GM18505 (cell line): ENCODE results near the gene SPECC1L.

ENCODE experiments used
- ATAC-seq: cut with Tn5 transposase; IDR thresholded peaks from one replicate; pipeline ENCODE4 v1.9.1; 2021; ENCODE audit not compliant: unreplicated experiment
- POLR2A ChIP-seq: IDR thresholded peaks from 4 replicates; pipeline ENCODE4 v1.6.1; 2011; ENCODE audit warnings: borderline replicate concordance; ENCODE audit not compliant: insufficient read depth, insufficient read length; ENCODE audit errors: extremely low read depth

SPECC1L gene

DNA sequence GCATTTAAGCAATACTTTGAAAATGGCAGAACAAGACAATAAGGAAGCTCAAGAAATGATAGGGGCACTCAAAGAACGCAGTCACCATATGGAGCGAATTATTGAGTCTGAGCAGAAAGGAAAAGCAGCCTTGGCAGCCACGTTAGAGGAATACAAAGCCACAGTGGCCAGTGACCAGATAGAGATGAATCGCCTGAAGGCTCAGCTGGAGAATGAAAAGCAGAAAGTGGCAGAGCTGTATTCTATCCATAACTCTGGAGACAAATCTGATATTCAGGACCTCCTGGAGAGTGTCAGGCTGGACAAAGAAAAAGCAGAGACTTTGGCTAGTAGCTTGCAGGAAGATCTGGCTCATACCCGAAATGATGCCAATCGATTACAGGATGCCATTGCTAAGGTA lies 51.9 kb downstream of the SPECC1L start:
- no peak for ATAC-seq
- no peak for TF ChIP-seq POLR2A

DNA sequence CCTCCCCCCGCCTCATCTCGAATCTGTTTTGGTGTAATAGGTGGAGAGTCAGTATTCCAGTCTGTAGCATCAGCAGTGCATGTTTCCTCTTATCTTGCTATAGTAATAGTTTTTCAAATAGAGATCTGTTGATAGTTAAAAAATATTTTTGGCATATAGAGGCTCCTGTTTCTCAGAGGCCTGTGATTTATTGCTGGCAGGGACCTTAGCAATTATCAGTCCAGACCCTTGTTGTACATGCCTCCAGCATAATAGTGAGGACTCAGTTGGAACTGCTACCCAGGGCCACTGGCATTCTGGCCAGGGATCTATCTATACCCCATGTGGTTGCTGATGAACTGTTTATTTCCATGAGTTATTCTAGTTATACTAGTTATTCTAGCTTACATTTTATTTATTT lies 52.6 kb downstream of the SPECC1L start:
- no peak for TF ChIP-seq POLR2A
- ATAC-seq, result no peak

DNA sequence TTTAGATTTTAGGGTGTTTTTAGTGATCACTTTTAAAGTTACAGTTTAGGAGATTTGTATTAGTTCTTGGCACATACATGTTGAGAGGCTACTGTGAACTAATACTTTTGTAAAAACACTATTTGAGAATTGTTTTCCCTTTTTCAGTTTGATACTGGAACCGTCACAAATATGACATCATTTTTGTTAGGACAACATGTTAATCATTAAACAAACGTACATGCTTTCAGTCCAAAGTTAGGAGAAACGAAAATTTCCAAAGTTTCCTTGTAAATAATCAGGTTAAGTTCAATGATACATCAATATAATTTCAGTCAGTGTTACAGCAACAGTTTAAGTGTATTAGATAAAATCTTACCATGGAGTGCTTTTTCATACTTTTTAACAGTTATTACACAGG lies 53.1 kb downstream of the SPECC1L start:
- ATAC-seq, result no peak
- no peak for TF ChIP-seq POLR2A

DNA sequence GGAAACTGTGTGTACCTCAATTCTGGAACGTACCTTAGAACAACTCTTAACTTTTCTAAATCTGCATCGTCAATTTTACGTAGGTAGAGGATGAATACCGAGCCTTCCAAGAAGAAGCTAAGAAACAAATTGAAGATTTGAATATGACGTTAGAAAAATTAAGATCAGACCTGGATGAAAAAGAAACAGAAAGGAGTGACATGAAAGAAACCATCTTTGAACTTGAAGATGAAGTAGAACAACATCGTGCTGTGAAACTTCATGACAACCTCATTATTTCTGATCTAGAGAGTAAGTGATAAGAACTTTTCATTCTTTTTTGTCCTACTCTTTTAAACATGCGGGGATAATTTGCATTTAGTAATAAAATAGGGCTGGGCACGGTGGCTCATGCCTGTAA lies 53.5 kb downstream of the SPECC1L start:
- no peak for ATAC-seq
- TF ChIP-seq POLR2A, result no peak

DNA sequence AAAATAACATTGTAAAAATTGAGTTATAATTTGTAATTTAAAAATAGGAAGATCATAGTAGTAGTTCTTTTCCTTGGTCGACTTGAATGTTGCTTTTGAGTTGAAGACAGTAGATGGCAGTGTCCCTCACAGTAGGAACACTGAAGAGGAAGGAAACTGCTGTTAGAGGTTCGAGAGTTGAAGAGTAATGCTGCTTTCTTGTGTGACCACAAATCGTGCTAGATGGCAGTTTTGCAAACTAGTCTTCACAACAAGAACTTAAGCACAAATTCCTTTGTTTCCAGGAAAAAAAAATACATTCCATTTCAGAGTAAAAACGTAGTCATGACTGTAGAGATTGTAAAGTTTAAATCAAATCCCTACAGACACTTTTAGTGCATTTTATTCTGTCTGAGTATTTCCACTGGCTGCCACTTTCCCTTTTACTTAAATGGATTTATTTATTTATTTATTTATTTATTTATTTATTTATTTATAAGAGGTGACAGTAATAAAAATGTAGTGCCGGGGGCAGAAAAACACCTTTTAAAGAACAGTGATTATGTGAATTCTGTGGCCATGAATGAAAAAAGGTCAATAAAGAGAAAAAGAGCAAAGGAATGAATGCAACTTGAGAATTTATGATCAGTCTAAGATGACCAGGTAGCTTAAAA lies 54.6 kb downstream of the SPECC1L start:
- no peak for ATAC-seq
- TF ChIP-seq POLR2A, result no peak

DNA sequence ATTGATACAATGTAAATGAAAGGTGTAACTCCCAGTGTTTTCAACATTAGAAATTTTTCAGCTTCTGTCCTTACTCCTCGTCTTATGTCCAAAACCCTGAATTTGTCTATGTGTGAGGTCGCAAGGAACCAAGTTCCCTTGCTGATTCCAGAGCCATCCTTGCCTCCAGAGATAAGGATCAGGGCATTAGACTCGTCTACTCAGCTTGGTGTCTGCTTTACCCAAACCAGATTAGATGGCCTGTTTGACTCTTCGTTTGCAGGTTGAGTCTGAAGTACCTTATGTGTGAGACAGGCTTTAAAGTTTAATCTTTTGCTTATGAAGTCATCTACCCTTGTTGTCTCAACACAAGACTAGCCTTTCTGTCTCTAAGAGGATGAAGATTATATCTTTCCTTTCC lies 55.6 kb downstream of the SPECC1L start:
- TF ChIP-seq POLR2A, result no peak
- no peak for ATAC-seq

DNA sequence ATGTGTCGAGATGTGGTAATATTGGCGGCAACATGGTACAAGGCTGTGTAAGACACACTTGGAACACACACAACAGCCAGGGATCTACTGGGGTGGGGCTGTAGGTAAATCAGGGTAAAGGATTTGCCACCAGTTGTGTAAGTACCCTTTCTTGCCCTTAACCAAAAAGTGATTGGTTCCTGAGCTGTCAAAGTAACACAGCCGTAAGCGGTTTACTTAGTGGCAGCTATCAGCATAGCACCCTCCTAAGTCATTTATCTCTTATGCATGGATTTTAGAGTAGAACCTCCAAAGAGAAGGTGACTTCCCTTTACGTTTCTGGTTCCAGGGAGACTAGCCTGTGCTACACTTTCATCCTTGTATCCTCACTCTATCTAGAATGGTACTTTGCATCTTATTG lies 57.2 kb downstream of the SPECC1L start:
- ATAC-seq, result no peak
- no peak for TF ChIP-seq POLR2A

DNA sequence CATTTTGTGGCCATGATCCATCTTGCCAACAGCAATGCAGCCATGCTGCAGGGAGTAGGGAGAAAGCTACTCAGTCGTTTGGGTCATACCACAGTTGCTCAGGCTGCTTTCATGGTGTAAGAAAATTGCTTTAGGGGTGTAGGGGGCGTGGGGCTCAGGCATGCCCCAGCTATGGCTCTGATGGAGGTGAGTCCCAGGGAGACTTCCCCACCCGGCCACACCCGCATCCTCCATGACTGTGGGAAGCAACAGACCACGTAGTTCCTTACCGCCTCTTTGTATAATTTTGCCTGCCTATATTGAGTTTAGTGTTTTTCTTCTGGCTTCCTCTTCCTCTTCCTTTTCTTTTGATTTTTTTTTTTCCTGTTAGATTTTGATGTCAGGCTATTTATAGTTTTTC lies 58.8 kb downstream of the SPECC1L start:
- ATAC-seq, result no peak
- TF ChIP-seq POLR2A, result no peak

DNA sequence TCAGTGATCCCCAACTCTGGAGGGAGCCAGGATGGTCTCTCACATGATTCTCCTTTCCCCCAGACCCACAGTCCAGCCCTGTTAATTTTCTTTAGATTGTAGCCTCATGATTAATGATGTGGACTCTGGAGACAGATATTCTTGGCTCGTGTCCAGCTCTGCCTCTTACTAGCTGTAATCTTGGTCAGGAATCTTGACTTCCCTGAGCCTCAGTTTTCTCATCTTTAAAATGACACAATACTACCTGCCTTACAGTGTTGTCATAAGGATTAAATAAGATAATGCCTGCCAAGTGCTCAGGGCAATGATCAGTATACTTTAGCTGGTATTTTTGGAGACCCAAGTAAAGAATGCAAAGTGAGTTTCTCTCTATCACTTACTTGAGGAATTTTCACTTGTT lies 60.0 kb downstream of the SPECC1L start:
- ATAC-seq, result no peak
- no peak for TF ChIP-seq POLR2A

DNA sequence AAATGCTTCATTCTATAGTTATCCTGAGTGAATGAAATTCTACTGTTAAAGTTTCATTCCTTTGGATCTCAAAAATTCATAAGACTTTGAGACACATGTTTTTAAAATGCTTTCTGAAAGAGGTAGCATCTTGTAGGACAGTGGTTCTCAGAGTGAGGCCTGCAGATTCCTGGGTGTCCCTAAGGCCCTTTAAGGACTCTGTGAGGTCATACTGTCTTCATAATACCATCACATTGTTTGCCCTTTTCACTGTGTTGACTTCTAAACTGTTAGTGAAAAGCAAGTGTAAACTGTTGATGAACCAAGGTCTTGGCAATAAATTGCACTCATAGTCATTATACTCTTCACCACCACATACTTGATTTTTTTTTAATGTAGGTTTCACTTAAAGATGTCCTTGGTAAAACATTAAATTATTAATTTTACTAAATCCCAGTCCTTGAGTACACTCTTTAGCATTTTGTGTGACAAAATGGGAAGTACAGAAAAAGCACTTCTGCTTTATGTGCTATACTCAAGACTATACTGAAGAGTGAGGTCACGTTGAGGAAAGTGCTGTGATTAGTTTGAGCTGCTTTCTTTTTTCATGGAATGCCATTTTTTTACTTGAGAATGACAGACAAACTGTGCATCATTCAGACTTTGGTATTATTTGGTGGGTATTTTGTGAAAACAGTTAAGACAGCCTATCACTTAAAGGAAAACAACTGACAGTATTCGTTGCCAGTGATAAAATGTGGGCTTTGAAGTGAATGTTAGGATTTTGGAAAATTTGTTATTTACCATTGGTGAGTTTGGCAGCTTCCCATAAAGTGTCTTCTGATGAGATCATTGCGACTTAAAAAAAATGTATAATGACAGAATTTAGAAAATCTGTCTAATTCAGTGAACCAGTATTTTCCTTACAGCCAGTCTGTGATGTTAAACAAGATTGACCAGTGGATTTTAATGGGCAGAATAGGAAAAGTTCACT lies 61.1 kb downstream of the SPECC1L start:
- no peak for TF ChIP-seq POLR2A
- ATAC-seq, result no peak

DNA sequence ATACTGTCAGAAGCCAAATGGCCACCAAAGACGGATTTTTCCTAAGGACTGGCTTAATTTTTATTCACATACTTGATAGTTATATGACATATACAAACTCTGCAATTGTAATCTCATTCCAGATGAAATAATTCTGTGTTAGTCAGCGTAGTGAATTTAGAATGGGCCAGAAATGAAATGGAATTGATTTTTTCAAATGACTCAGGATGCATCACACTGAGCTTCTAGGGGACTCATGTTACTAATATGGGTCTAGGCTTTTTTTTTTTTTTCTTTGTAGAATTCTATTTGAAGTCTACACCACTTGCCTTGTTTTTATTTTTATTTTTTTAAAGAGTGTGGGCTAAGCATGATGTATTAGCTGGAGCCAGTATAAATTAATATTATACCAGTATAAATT lies 62.7 kb downstream of the SPECC1L start:
- no peak for TF ChIP-seq POLR2A
- no peak for ATAC-seq

DNA sequence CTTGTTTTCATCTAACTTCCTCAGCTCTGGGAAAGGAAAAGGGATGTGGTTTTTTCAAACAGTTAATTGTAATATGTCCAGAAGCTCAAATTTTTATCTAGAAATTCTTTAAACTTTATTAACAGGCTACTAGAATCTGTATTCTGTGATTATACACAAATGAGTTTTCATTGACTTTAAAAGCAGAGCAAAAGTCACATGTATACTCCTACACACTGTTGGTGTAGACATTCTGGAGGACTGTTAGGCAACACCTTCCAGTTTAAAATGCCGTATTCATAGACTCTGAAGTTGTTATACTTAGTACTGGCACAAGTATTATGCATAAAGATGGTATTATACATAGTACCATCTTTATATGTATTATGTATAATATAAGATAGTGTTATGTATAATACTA lies 64.9 kb downstream of the SPECC1L start:
- no peak for TF ChIP-seq POLR2A
- no peak for ATAC-seq

DNA sequence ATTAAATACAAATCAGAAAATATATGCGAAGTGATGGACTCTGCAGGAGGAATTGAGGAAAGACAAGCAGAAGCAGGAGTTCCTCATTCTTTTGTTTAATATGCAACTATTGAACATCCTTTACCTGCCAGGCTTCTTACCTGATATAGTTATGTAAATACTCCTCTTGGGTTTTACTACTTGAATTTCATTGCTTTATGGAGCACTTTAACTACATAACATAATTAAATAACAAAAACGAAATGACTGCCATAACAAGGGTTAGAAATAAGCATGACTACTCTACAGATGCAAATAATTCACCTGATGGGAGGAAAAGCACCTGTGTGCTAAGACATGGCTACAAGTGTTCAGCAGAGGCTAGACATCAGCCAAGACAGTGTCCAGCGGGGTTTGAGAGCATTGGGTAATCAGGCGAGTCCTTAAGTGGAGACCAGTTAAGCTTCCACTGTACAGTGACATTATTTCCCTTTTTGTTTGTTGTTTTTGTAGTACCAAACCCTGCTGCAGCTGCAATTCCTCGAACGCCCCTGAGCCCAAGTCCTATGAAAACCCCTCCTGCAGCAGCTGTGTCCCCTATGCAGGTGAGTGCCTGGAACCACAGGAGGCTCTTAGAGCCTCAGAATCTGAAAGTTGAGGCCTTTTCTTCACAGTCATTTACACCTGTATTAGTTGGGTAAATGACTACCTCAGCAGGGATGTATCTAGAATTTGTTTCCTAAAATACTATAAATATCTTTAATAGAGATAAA lies 67.4 kb downstream of the SPECC1L start:
- TF ChIP-seq POLR2A, result no peak
- ATAC-seq, result no peak
